HG02885 (cell line): ENCODE results near the gene MGLL.
"Not testable (repeated sequence)": the region's sequence is repeated elsewhere in the genome, so short reads cannot be mapped to it uniquely, and the experiment has no call there.

ENCODE experiments used
- ATAC-seq: cut with Tn5 transposase; IDR thresholded peaks from one replicate; pipeline ENCODE4 v1.9.1; 2021; ENCODE audit warnings: mild to moderate bottlenecking; ENCODE audit not compliant: unreplicated experiment, poor library complexity

MGLL gene

DNA sequence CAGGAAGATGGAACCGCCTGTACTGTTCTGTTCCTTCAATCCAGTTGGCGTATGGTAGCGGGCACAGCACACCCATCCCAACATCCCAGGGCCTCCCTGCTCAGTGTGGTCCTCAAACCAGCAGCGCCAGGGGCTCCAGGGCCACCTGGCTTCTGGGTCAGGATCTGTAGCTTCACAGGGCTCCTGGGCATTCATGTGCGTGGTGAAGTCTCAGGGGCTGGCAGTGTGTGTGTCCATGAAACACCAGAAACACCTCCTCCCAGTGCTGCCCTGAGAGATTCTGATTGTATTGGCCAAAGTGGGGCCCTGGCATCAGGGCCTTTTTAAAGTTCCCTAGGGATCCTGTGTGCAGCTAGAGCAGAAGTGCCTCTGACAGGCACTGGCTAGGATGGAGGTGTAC lies 107.4 kb downstream of the MGLL start:
- ATAC-seq, result no peak

DNA sequence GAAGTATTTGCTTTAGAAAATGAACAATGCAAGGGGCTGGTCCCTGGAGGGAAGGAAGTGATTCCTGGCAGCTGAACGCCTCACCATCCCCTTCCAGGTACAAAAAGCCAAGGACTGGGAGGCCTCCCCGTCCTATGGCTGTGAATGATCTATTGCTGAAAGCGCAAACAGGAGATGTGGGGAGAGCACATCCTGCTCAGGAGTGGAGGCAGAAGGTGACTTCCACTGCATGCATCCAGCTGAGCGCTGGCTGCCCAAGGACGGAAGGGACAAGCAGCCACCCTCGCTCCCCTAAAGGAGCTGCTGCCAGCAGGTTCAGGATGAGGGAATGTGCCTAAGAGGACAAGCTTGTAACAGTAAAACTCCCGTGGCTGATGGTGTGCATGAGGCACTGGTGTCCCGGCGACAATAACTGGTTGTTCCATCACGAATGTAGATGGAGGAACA lies 108.2 kb downstream of the MGLL start:
- ATAC-seq, result no peak

DNA sequence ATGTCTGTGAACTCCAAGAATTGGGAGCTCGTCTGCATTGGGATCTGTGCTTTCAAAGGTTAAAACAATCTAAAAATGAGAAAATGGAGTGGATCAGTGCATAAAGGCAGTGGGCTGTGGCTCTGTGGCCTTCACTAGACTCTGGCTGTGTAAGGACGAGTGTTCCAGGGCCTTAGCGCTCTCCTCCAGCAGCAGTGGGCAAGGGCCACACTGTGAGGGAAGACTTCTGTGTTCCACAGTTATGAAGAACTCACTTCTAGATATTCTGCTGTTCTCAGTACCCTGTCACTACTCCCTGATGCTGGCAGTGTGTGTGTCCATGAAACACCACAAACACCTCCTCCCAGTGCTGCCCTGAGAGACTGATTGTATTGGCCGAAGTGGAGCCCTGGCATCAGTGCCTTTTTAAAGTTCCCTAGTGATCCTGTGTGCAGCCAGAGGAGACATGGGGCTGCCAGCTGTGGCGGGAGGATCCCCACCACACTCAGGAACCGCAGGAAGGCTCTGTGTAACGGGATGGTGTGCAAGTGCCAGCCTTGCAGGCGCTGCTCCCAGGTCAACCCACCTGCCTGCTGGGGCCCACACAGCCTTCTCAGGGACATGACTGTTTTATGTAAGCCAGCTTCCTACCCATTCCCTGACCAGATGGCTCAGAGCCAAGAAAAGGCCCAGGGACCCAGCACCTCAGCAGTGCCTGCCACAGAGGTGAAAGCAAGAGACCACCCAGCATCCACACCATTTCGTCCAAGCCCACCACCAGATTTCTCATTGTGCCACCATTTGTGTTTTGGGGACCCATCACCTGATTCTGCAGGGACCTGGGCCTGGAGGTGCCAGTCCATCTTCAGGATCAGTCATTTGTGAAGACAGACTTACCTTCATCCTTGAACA lies 109.2 kb downstream of the MGLL start:
- ATAC-seq, result no peak

DNA sequence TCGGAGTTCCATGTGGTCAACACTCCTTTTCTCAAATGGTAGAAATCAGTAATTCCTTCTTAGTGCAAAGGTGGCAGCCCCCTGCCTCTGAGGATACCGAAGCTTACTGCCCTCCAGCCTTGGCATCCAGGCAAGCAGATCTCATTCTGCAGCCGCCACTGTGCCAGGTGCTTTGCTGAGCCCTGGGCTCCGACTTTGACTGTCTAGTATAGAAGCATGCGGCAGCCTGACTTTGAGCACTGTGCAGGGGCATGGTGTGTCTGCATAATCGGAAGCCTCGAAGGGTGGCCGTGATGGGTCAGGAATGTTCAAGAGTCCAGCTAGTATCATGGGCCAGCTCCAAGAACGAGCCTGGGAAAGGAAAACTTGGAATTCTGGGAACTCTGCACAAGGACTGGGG lies 109.9 kb downstream of the MGLL start:
- ATAC-seq, result no peak

DNA sequence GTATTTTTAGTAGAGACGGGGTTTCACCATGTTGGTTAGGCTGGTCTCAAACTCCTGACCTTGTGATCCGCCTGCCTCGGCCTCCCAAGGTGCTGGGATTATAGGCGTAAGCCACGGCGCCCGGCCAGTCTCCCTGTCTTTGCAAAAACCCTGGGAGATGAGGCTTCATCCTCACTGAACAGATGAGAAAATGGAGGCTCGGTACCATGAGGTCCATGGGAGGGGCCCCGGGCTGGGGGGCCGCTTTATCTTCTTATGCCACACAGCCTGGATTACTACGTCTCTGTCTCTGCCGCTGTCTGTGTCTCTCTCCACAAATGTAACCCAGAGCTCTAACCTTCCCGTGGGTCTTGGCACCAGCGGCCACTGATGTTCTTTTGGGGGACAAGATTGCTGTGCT lies 110.4 kb downstream of the MGLL start:
- no peak for ATAC-seq

DNA sequence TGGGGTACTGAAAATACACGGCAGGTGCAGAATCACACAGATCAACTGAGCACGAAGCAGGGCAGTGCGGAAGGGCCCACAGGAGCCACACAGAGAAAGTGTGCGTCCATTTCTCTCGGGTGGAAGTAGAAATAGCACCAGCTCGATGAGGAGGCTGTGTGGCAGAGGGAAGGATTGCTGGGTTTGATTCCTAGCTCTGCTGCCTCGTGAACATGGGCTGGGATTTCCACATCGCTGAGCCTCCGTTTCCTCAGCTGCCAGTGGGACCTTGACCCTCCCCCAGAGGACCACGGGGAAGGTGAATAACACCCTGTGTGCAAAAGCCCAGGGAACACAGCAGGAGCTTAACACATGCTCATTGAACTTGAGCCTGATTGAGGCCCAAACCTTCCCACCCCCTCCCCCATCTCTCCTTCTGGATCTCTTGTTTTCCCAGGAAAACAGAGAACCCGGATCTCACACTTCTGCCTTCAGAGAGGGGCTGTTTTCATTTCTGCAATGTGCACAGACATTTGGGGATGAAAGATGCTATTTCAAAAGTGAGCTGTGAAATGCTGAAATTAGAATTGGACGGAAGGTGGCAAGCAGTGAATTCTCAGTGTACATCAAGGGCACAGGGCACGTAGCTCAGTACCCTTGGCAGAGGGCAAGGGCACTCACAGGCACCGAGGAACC lies 111.2 kb downstream of the MGLL start:
- no peak for ATAC-seq

DNA sequence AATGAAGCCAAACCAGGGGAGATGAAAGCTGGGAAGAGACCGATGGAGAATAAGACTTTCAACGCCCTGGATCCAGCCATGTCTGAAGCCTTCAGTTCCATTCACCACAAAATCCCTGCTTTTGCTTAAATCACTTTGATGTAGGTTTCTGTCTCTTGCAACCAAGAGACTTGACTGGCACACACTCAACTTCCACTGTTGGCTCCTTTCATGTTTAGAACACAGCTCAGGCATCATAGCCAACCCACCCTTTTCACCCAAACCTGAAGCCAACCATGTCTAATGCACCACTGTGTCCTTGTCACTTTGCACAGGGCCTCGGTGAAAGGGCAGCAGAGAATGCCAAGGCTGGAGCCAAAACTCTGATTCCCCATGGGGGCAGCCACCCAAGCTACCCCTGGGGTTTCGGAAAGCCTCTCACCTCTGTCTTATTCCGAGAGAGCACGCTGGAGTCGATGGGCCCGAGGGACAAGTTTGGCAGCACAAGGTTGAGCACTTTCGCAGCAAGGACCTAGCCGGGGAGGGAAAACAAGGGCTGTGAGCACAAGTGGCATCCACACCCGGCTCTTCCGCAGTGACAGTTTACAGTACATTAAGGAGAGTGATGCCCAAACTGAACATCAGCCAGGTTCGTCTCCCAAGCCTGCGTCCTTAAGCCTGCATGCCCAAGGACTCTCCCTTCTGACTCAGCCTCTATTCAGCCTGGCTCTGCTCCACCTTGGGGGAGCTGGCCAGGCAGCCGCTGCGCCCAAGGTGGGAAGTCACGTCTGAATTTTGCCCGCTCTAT lies 112.0 kb downstream of the MGLL start:
- ATAC-seq, result no peak

DNA sequence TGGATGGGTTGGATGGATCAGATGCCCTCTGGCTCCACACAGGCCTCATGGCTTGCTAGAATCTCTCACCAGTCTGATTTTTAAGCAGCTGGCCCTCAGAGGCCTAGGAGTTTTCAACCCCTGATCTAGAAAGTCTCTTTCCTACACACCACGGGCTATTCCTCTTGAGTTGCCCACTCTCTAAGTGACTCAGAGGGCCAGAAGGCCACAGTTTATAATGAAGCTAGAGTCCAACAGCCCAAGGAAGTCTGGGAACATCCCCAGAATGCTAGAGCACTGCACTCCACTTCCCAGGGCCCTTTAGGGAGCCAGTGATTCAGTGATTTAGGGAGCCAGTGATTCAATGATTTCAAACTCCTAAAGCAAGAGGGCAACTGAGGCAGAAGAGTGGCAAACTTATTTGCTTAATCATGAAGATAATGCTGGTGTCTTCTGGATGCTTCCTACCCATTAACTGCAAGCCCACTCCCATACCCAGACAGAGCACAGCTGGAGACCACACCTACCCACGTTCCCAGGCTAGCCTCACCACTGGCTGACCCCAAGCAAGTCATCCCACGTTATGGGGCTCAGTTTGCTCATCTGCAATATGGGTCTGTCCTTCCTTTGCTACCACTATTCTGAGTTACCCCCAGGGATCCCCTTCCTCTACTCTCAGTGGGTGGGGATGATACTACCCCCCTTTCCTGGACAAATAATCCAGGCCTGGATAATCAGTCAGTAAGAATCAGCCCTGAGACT lies 112.8 kb downstream of the MGLL start:
- ATAC-seq, result no peak

DNA sequence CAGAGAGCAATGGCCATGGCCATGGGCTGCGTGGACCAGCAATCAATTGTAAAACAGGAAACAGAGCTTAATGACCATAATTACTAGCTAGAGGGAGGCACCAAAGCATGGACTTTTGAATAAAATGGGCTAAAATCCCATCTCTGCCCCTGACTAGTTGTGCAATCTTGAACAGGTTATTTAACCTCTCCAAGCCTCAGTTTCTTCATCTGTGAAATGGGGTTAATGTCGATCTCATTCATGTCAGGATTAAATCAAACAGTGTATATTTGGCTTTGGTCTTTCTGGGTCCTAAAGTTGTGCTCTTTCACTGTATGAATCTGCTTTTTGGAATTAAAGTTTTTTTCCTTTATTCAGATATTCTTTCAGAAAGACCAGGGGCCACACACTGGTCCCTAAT lies 113.5 kb downstream of the MGLL start:
- ATAC-seq, result no peak

DNA sequence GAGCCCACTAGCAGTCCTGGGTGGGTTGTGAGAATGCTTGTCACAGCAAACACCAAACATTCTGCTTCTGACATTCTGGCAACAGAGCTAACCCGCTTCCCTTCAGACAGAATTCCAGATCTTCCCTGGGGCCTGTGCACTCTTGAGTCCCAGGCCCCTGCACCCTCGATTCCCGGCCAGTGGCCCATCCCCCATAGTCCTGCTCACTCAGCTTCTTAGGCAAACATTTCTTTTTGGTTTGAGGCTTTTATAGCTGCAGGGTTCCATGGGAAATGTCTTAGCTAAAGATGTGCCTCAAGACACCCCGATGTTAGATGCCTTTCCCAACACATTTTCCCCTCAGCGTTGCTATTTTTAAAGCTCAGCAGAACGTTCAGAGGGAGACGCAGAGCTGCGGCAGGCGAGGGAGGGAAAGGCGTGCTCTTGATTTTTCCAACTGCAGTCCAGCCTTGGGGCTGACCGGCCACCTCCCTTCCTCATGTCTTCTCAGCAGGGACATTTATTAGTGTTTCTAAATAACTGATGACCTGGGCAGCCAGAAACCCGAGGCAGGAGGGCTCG lies 114.4 kb downstream of the MGLL start:
- no peak for ATAC-seq

DNA sequence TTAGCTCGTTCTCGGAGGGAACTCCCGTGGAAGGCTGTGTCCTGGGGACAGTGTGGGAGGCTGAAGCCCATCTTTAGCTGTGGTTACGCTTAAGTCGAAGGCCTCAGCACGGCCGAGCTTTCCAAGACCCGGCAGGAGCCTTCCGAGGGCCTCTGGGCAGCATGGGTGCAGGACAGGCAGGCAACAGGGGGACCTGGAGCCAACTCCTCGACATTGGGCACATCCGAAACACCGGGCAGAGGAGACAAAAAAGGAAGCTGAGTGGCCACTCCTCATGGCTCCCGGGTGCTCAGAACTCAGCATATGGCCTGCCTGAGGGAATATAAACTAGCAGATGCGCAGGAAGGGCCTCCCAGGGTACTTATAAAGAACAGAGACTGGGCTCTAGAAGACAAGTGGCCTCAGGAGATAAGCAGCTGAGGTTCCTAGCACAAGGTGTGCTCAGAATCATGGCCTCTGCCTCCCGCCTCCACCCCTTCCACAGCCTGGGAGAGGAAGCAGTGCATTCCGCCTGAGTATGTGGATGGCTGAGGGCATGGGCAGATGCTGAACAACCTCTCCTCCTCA lies 115.4 kb downstream of the MGLL start:
- ATAC-seq, result no peak

DNA sequence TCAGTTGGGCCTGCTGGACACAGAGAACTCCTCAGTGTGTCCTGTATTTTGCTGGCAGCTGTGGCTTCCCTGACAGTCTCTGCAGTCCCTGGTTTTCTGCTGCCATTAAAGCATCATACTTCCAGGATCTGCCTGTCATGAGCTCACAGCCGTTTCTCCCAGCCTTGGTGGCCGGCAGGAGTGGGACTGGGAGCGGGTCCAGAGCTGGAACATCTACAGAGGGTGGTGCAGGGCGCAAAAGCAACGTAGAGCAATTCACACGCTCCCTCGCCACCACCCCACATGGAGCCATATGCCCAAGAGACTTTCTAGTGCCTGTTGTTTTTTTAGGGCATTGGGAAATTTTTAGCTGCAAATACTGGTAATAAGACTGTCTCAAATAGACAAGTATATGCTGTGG lies 116.0 kb downstream of the MGLL start:
- ATAC-seq, result no peak

DNA sequence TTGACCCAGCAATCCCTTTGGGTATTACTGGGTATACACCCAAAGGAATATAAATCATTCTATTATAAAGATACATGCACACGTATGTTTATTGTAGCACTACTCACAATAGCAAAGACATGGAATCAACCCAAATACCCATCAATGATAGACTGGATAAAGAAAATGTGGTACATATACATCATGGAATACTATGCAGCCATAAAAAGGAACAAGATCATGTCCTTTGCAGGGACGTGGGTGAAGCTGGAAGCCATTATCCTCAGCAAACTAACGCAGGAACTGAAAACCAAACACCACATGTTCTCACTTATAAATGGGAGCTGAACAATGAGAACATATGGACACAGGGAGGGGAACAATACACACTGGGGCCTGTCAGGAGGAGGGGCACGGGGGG lies 117.5 kb downstream of the MGLL start:
- ATAC-seq, result not testable (repeated sequence)

DNA sequence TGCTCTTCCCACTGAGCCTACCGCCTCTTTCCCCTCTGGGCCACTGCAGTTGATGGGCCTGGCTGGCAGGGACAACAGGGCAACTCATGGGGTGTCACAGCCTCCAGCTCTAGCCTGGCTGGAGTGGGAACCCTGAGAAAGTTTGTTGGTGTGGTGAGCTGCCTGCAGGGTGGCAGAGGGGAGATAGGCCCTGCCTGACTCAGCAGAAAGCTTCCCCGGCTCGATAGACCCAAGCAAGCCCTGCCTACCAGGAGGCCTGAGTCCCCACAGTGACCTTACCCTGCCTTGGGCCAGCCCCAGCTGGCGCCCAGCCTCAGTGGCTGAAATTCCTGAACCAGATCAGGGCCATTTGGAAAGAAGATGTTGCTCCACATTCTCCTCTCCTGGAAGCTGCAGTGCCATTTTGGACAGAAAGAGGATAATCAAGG lies 120.2 kb downstream of the MGLL start:
- ATAC-seq, result no peak

DNA sequence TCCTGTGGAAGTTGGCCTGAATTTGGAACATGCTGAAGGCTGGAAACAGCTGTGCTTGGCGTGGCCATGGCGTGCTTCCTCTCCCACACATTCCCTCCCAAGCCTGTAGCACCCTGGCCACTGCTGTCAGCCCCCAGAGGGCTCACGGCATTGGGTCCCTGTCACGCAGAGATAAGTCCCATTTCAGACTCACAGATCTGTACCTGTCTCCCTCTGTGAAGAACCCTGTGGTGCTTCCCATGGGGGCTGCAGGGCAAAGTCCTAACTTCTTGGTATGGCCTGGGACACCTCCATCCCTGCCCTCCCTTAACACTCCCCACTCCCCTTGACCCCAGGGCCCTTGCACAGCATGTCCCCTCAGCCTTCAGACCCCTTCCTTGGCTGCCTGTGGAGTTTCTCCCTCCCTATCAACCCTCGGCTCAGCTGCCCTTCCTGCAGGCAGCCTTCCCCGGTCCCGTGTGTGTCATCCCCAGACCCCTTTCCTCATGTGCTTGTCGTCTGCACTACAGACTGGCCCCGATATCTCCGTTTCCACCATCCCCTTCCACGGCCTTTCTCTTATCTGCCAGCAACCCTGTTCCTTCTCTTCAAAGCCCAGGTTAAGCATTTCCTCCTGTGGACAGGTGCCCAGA lies 120.9 kb downstream of the MGLL start:
- no peak for ATAC-seq

DNA sequence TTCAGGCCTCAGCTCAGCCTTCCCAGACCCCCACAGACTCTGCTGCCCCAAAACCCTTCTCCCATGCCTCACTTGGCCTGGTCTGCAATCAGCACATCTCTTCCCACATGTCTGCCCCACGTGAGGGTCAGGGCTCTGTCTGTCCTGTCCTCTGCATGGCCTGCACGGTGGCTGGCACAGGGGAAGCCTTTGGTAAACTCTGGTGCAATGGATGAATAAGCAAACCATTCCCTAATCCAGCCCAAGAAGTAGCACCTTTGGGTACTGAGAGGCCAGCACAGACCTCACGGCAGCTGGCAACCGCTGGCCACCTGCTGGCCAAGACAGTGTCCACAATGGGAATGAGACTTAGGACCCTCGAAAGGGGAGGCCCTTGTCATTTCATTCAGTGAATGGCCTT lies 121.9 kb downstream of the MGLL start:
- ATAC-seq, result no peak

DNA sequence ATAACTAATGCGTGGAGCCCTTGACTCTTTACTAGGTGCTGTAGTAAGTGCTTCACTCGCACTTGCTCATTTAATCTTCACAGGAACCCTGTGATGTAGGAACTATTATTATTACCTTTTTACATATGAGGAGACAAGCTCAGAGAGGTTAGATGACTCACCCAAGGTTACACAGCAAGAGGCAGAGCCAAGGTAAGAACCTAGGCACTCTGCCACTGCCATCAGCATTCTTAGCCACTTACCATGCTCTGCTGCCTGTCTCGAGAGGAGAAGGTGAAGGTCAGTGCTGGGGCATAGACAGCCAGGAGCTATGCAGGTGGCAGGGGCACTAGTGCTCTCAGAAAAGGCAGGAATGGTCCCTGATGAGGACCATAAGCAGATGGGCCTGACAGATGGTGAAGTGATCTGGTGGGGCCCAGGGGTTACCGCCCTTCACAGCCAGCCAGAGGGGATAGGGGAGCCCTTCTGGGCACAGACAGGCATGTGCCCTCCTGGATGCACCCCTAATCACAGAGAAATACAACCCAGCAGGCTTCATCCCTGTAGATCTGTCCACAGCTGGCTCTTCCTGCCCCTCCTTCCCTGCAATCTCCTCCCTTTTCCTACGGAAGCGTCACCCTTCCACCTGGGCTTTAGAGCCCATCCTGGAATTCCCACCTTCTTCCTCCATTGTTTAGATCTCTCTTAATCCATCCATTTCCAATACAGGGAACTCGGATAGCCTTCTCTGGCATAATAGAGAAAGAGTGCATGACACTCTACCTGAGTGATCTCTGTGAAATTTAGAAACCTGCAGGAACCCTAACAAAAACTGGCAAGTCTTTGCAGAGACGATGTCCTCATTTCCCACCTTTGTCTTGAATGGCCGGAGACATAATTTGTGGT lies 122.7 kb downstream of the MGLL start:
- ATAC-seq, result no peak

DNA sequence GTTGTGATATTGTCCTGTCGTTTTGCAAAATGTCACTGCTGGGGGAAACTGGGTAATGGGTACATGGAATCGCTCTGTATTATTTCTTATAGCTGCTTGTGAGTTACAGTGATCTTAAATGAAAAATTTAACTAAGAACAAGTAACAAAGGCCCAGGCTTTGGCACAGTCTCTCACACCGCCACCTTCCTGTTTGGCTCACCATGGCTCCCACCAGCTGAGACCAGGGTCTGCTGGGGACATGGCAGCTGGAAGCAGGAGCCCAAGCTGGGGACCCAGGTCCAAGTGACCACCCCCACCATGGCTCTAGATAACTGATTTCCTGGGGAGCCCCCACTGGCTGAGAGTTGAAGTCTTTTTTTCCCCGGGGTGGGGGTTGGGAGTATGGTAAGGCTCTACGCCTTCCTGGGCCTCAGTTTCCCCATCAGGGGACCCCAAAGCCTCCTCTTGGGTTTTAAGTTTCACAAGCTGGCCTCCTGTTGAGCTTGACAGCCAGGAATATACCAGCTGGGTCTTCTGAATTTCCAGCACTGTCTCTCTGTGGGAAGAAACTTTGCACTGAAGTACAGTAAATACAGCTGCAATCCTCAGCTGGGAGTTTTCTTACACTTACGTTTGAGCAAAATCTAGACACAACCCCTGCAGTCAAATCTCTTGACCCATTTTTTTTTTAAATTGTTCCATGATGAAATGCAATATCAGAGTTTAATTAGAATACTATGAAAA lies 123.5 kb downstream of the MGLL start:
- ATAC-seq, result no peak
